ENCODE measurements around the gene ZCCHC10. TPM values are rescaled to one million over a fixed set of nuclear protein-coding genes. Genes with fewer than 3 reads are reported as not detected.
A peak's percentile ranks its signal among the peaks of the same experiment; 100 is the strongest.
"Not testable (repeated sequence)": the region's sequence is repeated elsewhere in the genome, so short reads cannot be mapped to it uniquely, and the experiment has no call there.

ZCCHC10 gene
- polyA plus RNA-seq, 2 donors, result 22.0 to 23.4 TPM

- WGBS, 2 donors, result 94 to 98% methylated on average over 18 to 19 of the region's 19 CpGs
- Histone ChIP-seq H3K9me3 (ENCODE audit: control insufficient read depth in 2 of 2, insufficient read depth in 1 of 2, low read depth in 1 of 2, low read length in 1 of 2) (no peaks in the 10 kb centered on the region), H3K4me1 (ENCODE audit: control insufficient read depth in 2 of 2, insufficient read depth in 2 of 2, low read length in 1 of 2) (no peaks in the 10 kb centered on the region), H3K4me3 (ENCODE audit: low read depth in 1 of 2, low read length in 2 of 2) (no peak overlapping the region), H3K36me3 (ENCODE audit: control insufficient read depth in 2 of 2, insufficient read depth in 2 of 2, low read length in 1 of 2) (no peaks in the 10 kb centered on the region), H3K27ac (ENCODE audit: low read depth in 2 of 2, low read length in 1 of 2) (no peak overlapping the region), H3K27me3 (ENCODE audit: control insufficient read depth in 1 of 2, insufficient read depth in 2 of 2, low read length in 2 of 2) (no peaks in the 10 kb centered on the region)
These were observed 21.1 kb upstream of the ZCCHC10 start for GRCh38 chr5:133047404-133047803.

GRCh38 chr5:133046560-133046959 is 20.2 kb upstream of the ZCCHC10 start:
- H3K36me3 ChIP-seq (ENCODE audit: control insufficient read depth in 2 of 2, insufficient read depth in 2 of 2, low read length in 1 of 2); H3K4me3 ChIP-seq (ENCODE audit: low read depth in 1 of 2, low read length in 2 of 2); H3K27ac ChIP-seq (ENCODE audit: low read depth in 2 of 2, low read length in 1 of 2); H3K9me3 ChIP-seq (ENCODE audit: control insufficient read depth in 2 of 2, insufficient read depth in 1 of 2, low read depth in 1 of 2, low read length in 1 of 2); H3K4me1 ChIP-seq (ENCODE audit: control insufficient read depth in 2 of 2, insufficient read depth in 2 of 2, low read length in 1 of 2); H3K27me3 ChIP-seq (ENCODE audit: control insufficient read depth in 1 of 2, insufficient read depth in 2 of 2, low read length in 2 of 2): not testable (repeated sequence)
- WGBS, 2 donors, result 90 to 91% methylated on average over 8 of the region's 8 CpGs

GRCh38 chr5:133041910-133042309 is 15.6 kb upstream of the ZCCHC10 start:
- Histone ChIP-seq H3K4me1 (ENCODE audit: control insufficient read depth in 2 of 2, insufficient read depth in 2 of 2, low read length in 1 of 2) (no peaks in the 10 kb centered on the region), H3K36me3 (ENCODE audit: control insufficient read depth in 2 of 2, insufficient read depth in 2 of 2, low read length in 1 of 2) (no peaks in the 10 kb centered on the region), H3K4me3 (ENCODE audit: low read depth in 1 of 2, low read length in 2 of 2) (no peak overlapping the region), H3K9me3 (ENCODE audit: control insufficient read depth in 2 of 2, insufficient read depth in 1 of 2, low read depth in 1 of 2, low read length in 1 of 2) (no peaks in the 10 kb centered on the region), H3K27ac (ENCODE audit: low read depth in 2 of 2, low read length in 1 of 2) (peak overlapping the region in 1 of 2 donors; percentile 78), H3K27me3 (ENCODE audit: control insufficient read depth in 1 of 2, insufficient read depth in 2 of 2, low read length in 2 of 2) (no peaks in the 10 kb centered on the region)
- WGBS, 2 donors, result 70 to 81% methylated on average over 1 of the region's 1 CpG

- peak overlapping the region; percentile 78 to 83 for H3K27ac ChIP-seq (ENCODE audit: low read depth in 2 of 2, low read length in 1 of 2)
- no peaks in the 10 kb centered on the region for H3K9me3 ChIP-seq (ENCODE audit: control insufficient read depth in 2 of 2, insufficient read depth in 1 of 2, low read depth in 1 of 2, low read length in 1 of 2)
- H3K36me3 ChIP-seq (ENCODE audit: control insufficient read depth in 2 of 2, insufficient read depth in 2 of 2, low read length in 1 of 2), result no peaks in the 10 kb centered on the region
- no peak overlapping the region for H3K4me3 ChIP-seq (ENCODE audit: low read depth in 1 of 2, low read length in 2 of 2)
- no peaks in the 10 kb centered on the region for H3K4me1 ChIP-seq (ENCODE audit: control insufficient read depth in 2 of 2, insufficient read depth in 2 of 2, low read length in 1 of 2)
- 51 to 70% methylated on average over 3 of the region's 3 CpGs for WGBS, 2 donors
- H3K27me3 ChIP-seq (ENCODE audit: control insufficient read depth in 1 of 2, insufficient read depth in 2 of 2, low read length in 2 of 2), result no peaks in the 10 kb centered on the region
These were observed 14.9 kb upstream of the ZCCHC10 start for GRCh38 chr5:133041157-133041784.

- WGBS, 2 donors, result 82 to 84% methylated on average over 6 of the region's 6 CpGs
- H3K27me3 ChIP-seq (ENCODE audit: control insufficient read depth in 1 of 2, insufficient read depth in 2 of 2, low read length in 2 of 2); H3K36me3 ChIP-seq (ENCODE audit: control insufficient read depth in 2 of 2, insufficient read depth in 2 of 2, low read length in 1 of 2); H3K4me3 ChIP-seq (ENCODE audit: low read depth in 1 of 2, low read length in 2 of 2); H3K9me3 ChIP-seq (ENCODE audit: control insufficient read depth in 2 of 2, insufficient read depth in 1 of 2, low read depth in 1 of 2, low read length in 1 of 2); H3K4me1 ChIP-seq (ENCODE audit: control insufficient read depth in 2 of 2, insufficient read depth in 2 of 2, low read length in 1 of 2); H3K27ac ChIP-seq (ENCODE audit: low read depth in 2 of 2, low read length in 1 of 2): not testable (repeated sequence)
These were observed 10.3 kb upstream of the ZCCHC10 start for GRCh38 chr5:133036677-133037076.

- no peaks in the 10 kb centered on the region for H3K4me1 ChIP-seq (ENCODE audit: control insufficient read depth in 2 of 2, insufficient read depth in 2 of 2, low read length in 1 of 2)
- WGBS, 2 donors, result 39 to 74% methylated on average over 2 of the region's 2 CpGs
- no peak overlapping the region for H3K4me3 ChIP-seq (ENCODE audit: low read depth in 1 of 2, low read length in 2 of 2)
- no peaks in the 10 kb centered on the region for H3K36me3 ChIP-seq (ENCODE audit: control insufficient read depth in 2 of 2, insufficient read depth in 2 of 2, low read length in 1 of 2)
- no peaks in the 10 kb centered on the region for H3K9me3 ChIP-seq (ENCODE audit: control insufficient read depth in 2 of 2, insufficient read depth in 1 of 2, low read depth in 1 of 2, low read length in 1 of 2)
- no peak overlapping the region for H3K27ac ChIP-seq (ENCODE audit: low read depth in 2 of 2, low read length in 1 of 2)
- no peaks in the 10 kb centered on the region for H3K27me3 ChIP-seq (ENCODE audit: control insufficient read depth in 1 of 2, insufficient read depth in 2 of 2, low read length in 2 of 2)
These were observed 8.9 kb upstream of the ZCCHC10 start for GRCh38 chr5:133035224-133035623.

GRCh38 chr5:133034064-133034463 is 7.7 kb upstream of the ZCCHC10 start:
- no peaks in the 10 kb centered on the region for H3K27me3 ChIP-seq (ENCODE audit: control insufficient read depth in 1 of 2, insufficient read depth in 2 of 2, low read length in 2 of 2)
- H3K36me3 ChIP-seq (ENCODE audit: control insufficient read depth in 2 of 2, insufficient read depth in 2 of 2, low read length in 1 of 2), result no peaks in the 10 kb centered on the region
- H3K4me1 ChIP-seq (ENCODE audit: control insufficient read depth in 2 of 2, insufficient read depth in 2 of 2, low read length in 1 of 2), result no peaks in the 10 kb centered on the region
- no peaks in the 10 kb centered on the region for H3K9me3 ChIP-seq (ENCODE audit: control insufficient read depth in 2 of 2, insufficient read depth in 1 of 2, low read depth in 1 of 2, low read length in 1 of 2)
- WGBS, 2 donors, result 90 to 91% methylated on average over 11 of the region's 11 CpGs
- no peak overlapping the region for H3K4me3 ChIP-seq (ENCODE audit: low read depth in 1 of 2, low read length in 2 of 2)
- no peak overlapping the region for H3K27ac ChIP-seq (ENCODE audit: low read depth in 2 of 2, low read length in 1 of 2)

GRCh38 chr5:133032852-133033742 is 6.7 kb upstream of the ZCCHC10 start:
- 55 to 64% methylated on average over 6 of the region's 6 CpGs for WGBS, 2 donors
- no peaks in the 10 kb centered on the region for H3K9me3 ChIP-seq (ENCODE audit: control insufficient read depth in 2 of 2, insufficient read depth in 1 of 2, low read depth in 1 of 2, low read length in 1 of 2)
- H3K4me1 ChIP-seq (ENCODE audit: control insufficient read depth in 2 of 2, insufficient read depth in 2 of 2, low read length in 1 of 2), result no peaks in the 10 kb centered on the region
- H3K27me3 ChIP-seq (ENCODE audit: control insufficient read depth in 1 of 2, insufficient read depth in 2 of 2, low read length in 2 of 2), result no peaks in the 10 kb centered on the region
- no peaks in the 10 kb centered on the region for H3K36me3 ChIP-seq (ENCODE audit: control insufficient read depth in 2 of 2, insufficient read depth in 2 of 2, low read length in 1 of 2)
- H3K27ac ChIP-seq (ENCODE audit: low read depth in 2 of 2, low read length in 1 of 2), result no peak overlapping the region
- H3K4me3 ChIP-seq (ENCODE audit: low read depth in 1 of 2, low read length in 2 of 2), result no peak overlapping the region

GRCh38 chr5:133030343-133031005 is 4.1 kb upstream of the ZCCHC10 start:
- WGBS, 2 donors, result 75 to 82% methylated on average over 2 of the region's 2 CpGs

More at GRCh38 chr5:133030343-133031005, 4.1 kb upstream of the ZCCHC10 start:
- Histone ChIP-seq H3K9me3 (ENCODE audit: control insufficient read depth in 2 of 2, insufficient read depth in 1 of 2, low read depth in 1 of 2, low read length in 1 of 2) (no peaks in the 10 kb centered on the region), H3K4me1 (ENCODE audit: control insufficient read depth in 2 of 2, insufficient read depth in 2 of 2, low read length in 1 of 2) (no peaks in the 10 kb centered on the region), H3K27ac (ENCODE audit: low read depth in 2 of 2, low read length in 1 of 2) (no peak overlapping the region), H3K27me3 (ENCODE audit: control insufficient read depth in 1 of 2, insufficient read depth in 2 of 2, low read length in 2 of 2) (no peaks in the 10 kb centered on the region), H3K36me3 (ENCODE audit: control insufficient read depth in 2 of 2, insufficient read depth in 2 of 2, low read length in 1 of 2) (no peaks in the 10 kb centered on the region), H3K4me3 (ENCODE audit: low read depth in 1 of 2, low read length in 2 of 2) (no peak overlapping the region)
